WTC11 (cell line): ENCODE data around the gene RASGRP2. TPM values are rescaled to one million over a fixed set of nuclear protein-coding genes. Genes with fewer than 3 reads are reported as not detected.

ENCODE experiments used
- AR ChIP-seq: fragments of 250-450 bp; sonication (Bioruptor Pico); IDR thresholded peaks from 2 replicates; pipeline ENCODE4 v1.9.0; 2021; ENCODE audit warnings: mild to moderate bottlenecking
- ETV6 ChIP-seq: sonication (generic); formaldehyde crosslinking; IDR thresholded peaks from 2 replicates; pipeline ENCODE4 v1.8.1; 2022; ENCODE audit warnings: mild to moderate bottlenecking, missing genetic modification reagents
- FOXJ3 ChIP-seq: sonication (generic); formaldehyde crosslinking; IDR thresholded peaks from 2 replicates; pipeline ENCODE4 v1.9.0; 2021; ENCODE audit warnings: missing genetic modification reagents, mild to moderate bottlenecking, borderline replicate concordance
- FOXK1 ChIP-seq: sonication (generic); formaldehyde crosslinking; IDR thresholded peaks from 2 replicates; pipeline ENCODE4 v1.8.0; 2022; ENCODE audit warnings: mild to moderate bottlenecking, moderate library complexity, missing genetic modification reagents
- FOXP4 ChIP-seq: sonication (generic); formaldehyde crosslinking; IDR thresholded peaks from 2 replicates; pipeline ENCODE4 v1.8.0; 2022; ENCODE audit warnings: mild to moderate bottlenecking, missing genetic modification reagents
- GABPB1 ChIP-seq: sonication (generic); formaldehyde crosslinking; IDR thresholded peaks from 2 replicates; pipeline ENCODE4 v1.8.1; 2023; ENCODE audit warnings: mild to moderate bottlenecking, missing genetic modification reagents
- HMGA2 ChIP-seq: fragments of 250-450 bp; sonication (Bioruptor Pico); IDR thresholded peaks from 2 replicates; pipeline ENCODE4 v1.4.0; 2021; ENCODE audit warnings: mild to moderate bottlenecking, moderate library complexity
- IRF1 ChIP-seq: sonication (generic); formaldehyde crosslinking; IDR thresholded peaks from 2 replicates; pipeline ENCODE4 v1.8.0; 2023; ENCODE audit warnings: missing genetic modification reagents
- IRF2 ChIP-seq: sonication (generic); formaldehyde crosslinking; IDR thresholded peaks from 2 replicates; pipeline ENCODE4 v1.8.0; 2022; ENCODE audit warnings: low read depth, missing genetic modification reagents, borderline replicate concordance
- JAZF1 ChIP-seq: fragments of 250-450 bp; sonication (Bioruptor Pico); IDR thresholded peaks from 2 replicates; pipeline ENCODE4 v1.9.0; 2021; ENCODE audit warnings: moderate library complexity, mild to moderate bottlenecking, inconsistent platforms
- MAX ChIP-seq: sonication (generic); formaldehyde crosslinking; IDR thresholded peaks from 2 replicates; pipeline ENCODE4 v1.8.0; 2022; ENCODE audit warnings: mild to moderate bottlenecking, missing genetic modification reagents
- MYBL2 ChIP-seq: sonication (generic); formaldehyde crosslinking; IDR thresholded peaks from 2 replicates; pipeline ENCODE4 v1.8.1; 2023; ENCODE audit warnings: mild to moderate bottlenecking, moderate library complexity, missing genetic modification reagents
- NFYB ChIP-seq: sonication (generic); formaldehyde crosslinking; conservative IDR thresholded peaks from 2 replicates; pipeline ENCODE4 v1.8.0; 2022; ENCODE audit warnings: low read depth, missing genetic modification reagents
- NR1H2 ChIP-seq: sonication (generic); formaldehyde crosslinking; IDR thresholded peaks from 2 replicates; pipeline ENCODE4 v1.9.0; 2021; ENCODE audit warnings: mild to moderate bottlenecking, moderate library complexity, missing genetic modification reagents
- OVOL2 ChIP-seq: fragments of 250-450 bp; sonication (Bioruptor Pico); IDR thresholded peaks from 2 replicates; pipeline ENCODE4 v1.9.0; 2021; ENCODE audit warnings: mild to moderate bottlenecking, borderline replicate concordance
- TEAD1 ChIP-seq: sonication (generic); formaldehyde crosslinking; IDR thresholded peaks from 2 replicates; pipeline ENCODE4 v1.8.0; 2022; ENCODE audit warnings: mild to moderate bottlenecking, missing genetic modification reagents
- TEAD4 ChIP-seq: sonication (generic); formaldehyde crosslinking; IDR thresholded peaks from 2 replicates; pipeline ENCODE4 v1.8.0; 2022; ENCODE audit warnings: mild to moderate bottlenecking, missing genetic modification reagents
- USF1 ChIP-seq: sonication (generic); formaldehyde crosslinking; IDR thresholded peaks from 2 replicates; pipeline ENCODE4 v1.8.0; 2022; ENCODE audit warnings: mild to moderate bottlenecking, missing genetic modification reagents
- ZNF138 ChIP-seq: sonication (generic); formaldehyde crosslinking; conservative IDR thresholded peaks from 2 replicates; pipeline ENCODE4 v1.8.1; 2022; ENCODE audit warnings: mild to moderate bottlenecking, moderate library complexity, missing genetic modification reagents
- ZNF317 ChIP-seq: sonication (generic); formaldehyde crosslinking; IDR thresholded peaks from 2 replicates; pipeline ENCODE4 v1.8.1; 2023; ENCODE audit warnings: low read depth, mild to moderate bottlenecking, moderate library complexity, missing genetic modification reagents, borderline replicate concordance
- ZSCAN18 ChIP-seq: fragments of 250-450 bp; sonication (Bioruptor Pico); IDR thresholded peaks from 2 replicates; pipeline ENCODE4 v2.1.2; 2022; ENCODE audit warnings: mild to moderate bottlenecking, moderate library complexity
- total RNA-seq: library from RNA; stranded (reverse); gene quantifications from 3 replicates; pipeline ENCODE4 v1.2.3, GENCODE V29; 2021
- TF ChIP-seq, protein P1 (sequence below): fragments of 250-450 bp; sonication (Bioruptor Pico); IDR thresholded peaks from 2 replicates; pipeline ENCODE4 v1.9.0; 2021; ENCODE audit warnings: mild to moderate bottlenecking
- TF ChIP-seq, protein P2 (sequence below): sonication (generic); formaldehyde crosslinking; IDR thresholded peaks from 2 replicates; pipeline ENCODE4 v1.8.1; 2023; ENCODE audit warnings: mild to moderate bottlenecking, missing genetic modification reagents
- TF ChIP-seq, protein P3 (sequence below): sonication (generic); formaldehyde crosslinking; IDR thresholded peaks from 2 replicates; pipeline ENCODE4 v1.8.0; 2022; ENCODE audit warnings: missing genetic modification reagents

RASGRP2 gene
- total RNA-seq, 1 experiment from 2014 or later, result 31.9 TPM

- no peak for TF ChIP-seq ZNF138
- TF ChIP-seq FOXP4 (CRISPR knock-in tag), result no peak
- no peak for TF ChIP-seq GABPB1 (CRISPR knock-in tag)
- TF ChIP-seq, protein P1, sequence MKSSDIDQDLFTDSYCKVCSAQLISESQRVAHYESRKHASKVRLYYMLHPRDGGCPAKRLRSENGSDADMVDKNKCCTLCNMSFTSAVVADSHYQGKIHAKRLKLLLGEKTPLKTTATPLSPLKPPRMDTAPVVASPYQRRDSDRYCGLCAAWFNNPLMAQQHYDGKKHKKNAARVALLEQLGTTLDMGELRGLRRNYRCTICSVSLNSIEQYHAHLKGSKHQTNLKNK, result no peak
- TF ChIP-seq, protein P2, sequence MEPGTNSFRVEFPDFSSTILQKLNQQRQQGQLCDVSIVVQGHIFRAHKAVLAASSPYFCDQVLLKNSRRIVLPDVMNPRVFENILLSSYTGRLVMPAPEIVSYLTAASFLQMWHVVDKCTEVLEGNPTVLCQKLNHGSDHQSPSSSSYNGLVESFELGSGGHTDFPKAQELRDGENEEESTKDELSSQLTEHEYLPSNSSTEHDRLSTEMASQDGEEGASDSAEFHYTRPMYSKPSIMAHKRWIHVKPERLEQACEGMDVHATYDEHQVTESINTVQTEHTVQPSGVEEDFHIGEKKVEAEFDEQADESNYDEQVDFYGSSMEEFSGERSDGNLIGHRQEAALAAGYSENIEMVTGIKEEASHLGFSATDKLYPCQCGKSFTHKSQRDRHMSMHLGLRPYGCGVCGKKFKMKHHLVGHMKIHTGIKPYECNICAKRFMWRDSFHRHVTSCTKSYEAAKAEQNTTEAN (CRISPR knock-in tag), result no peak
- TF ChIP-seq HMGA2 (CRISPR knock-in tag), result no peak
- TF ChIP-seq OVOL2 (CRISPR knock-in tag), result no peak
- TF ChIP-seq NR1H2 (CRISPR knock-in tag), result no peak
- TF ChIP-seq NFYB (CRISPR knock-in tag), result peak; percentile 95
- no peak for TF ChIP-seq IRF2
- no peak for TF ChIP-seq USF1 (CRISPR knock-in tag)
- 0 out of 2 replicates have a peak, but pooled peaks have one; percentile 32 for TF ChIP-seq FOXK1 (CRISPR knock-in tag)
- TF ChIP-seq FOXJ3 (CRISPR knock-in tag), result no peak
- TF ChIP-seq IRF1, result no peak
- TF ChIP-seq AR (CRISPR knock-in tag), result no peak
- TF ChIP-seq ZSCAN18, result no peak
- TF ChIP-seq, protein P3, sequence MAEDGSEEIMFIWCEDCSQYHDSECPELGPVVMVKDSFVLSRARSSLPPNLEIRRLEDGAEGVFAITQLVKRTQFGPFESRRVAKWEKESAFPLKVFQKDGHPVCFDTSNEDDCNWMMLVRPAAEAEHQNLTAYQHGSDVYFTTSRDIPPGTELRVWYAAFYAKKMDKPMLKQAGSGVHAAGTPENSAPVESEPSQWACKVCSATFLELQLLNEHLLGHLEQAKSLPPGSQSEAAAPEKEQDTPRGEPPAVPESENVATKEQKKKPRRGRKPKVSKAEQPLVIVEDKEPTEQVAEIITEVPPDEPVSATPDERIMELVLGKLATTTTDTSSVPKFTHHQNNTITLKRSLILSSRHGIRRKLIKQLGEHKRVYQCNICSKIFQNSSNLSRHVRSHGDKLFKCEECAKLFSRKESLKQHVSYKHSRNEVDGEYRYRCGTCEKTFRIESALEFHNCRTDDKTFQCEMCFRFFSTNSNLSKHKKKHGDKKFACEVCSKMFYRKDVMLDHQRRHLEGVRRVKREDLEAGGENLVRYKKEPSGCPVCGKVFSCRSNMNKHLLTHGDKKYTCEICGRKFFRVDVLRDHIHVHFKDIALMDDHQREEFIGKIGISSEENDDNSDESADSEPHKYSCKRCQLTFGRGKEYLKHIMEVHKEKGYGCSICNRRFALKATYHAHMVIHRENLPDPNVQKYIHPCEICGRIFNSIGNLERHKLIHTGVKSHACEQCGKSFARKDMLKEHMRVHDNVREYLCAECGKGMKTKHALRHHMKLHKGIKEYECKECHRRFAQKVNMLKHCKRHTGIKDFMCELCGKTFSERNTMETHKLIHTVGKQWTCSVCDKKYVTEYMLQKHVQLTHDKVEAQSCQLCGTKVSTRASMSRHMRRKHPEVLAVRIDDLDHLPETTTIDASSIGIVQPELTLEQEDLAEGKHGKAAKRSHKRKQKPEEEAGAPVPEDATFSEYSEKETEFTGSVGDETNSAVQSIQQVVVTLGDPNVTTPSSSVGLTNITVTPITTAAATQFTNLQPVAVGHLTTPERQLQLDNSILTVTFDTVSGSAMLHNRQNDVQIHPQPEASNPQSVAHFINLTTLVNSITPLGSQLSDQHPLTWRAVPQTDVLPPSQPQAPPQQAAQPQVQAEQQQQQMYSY (CRISPR knock-in tag), result no peak
- TF ChIP-seq TEAD1 (CRISPR knock-in tag), result no peak
- TF ChIP-seq ETV6, result no peak
- no peak for TF ChIP-seq MYBL2
- TF ChIP-seq MAX (CRISPR knock-in tag), result peak; percentile 46; the same call in 1 of the 2 replicates
- TF ChIP-seq TEAD4 (CRISPR knock-in tag), result no peak
- TF ChIP-seq JAZF1, result no peak
- TF ChIP-seq ZNF317 (CRISPR knock-in tag), result no peak; the same call in 1 of the 2 replicates
Measured at GRCh38 chr11:64723117-64723906, 20.6 kb downstream of the RASGRP2 start, which contains the start of gene NRXN2 (continued).
